ENCODE results near the gene MYO18B. TPM values are rescaled to one million over a fixed set of nuclear protein-coding genes. Genes with fewer than 3 reads are reported as not detected.

The MYO18B gene
- total RNA-seq, 1 donor from 2014 or later = 0.07 TPM

DNA sequence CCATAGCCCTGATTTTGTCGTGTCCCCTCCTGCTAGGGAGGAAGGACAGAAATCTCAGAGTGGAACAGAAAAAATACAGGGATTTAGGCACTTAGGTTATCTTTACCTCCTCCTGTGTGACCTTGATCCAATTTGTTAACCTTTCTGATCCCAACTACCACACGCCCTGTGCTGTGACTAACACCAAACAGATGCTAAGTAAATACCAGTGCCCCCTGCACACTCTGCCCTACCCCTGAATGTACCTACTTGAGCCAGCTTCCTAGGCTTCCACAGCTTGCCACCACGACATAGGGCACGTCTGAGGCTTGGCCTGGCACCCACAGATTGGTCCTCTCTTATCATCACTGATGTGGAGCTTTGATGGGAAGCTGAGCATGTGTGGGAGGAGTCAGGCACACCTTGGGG is 9.2 kb downstream of the MYO18B start:
- H3K4me3 Mint-ChIP-seq = no peak overlapping the region
- peaks cover 42% of the 10 kb centered on the region for H3K27me3 Mint-ChIP-seq (ENCODE audit: low read depth)

DNA sequence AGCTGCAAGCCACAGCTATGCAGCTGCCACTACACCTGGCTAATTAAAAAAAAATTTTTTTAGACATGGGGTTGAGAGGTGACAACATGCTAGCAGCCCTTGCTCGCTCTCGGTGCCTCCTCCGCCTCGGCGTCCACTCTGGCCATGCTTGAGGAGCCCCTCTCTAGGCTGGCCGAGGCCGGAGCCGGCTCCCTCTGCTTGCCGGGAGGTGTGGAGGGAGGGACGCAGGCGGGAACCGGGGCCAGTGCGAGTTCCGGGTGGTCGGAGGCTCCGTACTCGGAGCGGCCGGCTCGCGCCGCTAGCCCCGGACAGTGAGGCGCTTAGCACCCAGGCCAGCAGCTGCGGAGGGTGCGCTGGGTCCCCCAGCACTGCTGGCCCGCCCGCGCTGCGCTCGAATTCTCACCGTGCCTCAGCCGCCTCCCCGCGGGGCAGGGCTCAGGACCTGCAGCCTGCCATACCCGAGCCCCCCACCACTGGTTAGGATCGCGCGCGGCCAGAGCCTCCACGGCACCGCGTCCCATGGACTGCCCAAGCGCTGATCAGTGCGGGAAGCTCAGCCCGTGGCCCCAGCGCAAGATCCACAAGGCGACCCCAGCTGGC is 10.7 kb downstream of the MYO18B start:
- Mint-ChIP-seq H3K27me3 (ENCODE audit: low read depth) (peaks cover 35% of the 10 kb centered on the region), H3K4me3 (no peak overlapping the region), H3K27ac (no peak overlapping the region), H3K36me3 (no peaks in the 10 kb centered on the region), H3K4me1 (no peaks in the 10 kb centered on the region), H3K9me3 (no peaks in the 10 kb centered on the region)
- TF ChIP-seq, protein P1, sequence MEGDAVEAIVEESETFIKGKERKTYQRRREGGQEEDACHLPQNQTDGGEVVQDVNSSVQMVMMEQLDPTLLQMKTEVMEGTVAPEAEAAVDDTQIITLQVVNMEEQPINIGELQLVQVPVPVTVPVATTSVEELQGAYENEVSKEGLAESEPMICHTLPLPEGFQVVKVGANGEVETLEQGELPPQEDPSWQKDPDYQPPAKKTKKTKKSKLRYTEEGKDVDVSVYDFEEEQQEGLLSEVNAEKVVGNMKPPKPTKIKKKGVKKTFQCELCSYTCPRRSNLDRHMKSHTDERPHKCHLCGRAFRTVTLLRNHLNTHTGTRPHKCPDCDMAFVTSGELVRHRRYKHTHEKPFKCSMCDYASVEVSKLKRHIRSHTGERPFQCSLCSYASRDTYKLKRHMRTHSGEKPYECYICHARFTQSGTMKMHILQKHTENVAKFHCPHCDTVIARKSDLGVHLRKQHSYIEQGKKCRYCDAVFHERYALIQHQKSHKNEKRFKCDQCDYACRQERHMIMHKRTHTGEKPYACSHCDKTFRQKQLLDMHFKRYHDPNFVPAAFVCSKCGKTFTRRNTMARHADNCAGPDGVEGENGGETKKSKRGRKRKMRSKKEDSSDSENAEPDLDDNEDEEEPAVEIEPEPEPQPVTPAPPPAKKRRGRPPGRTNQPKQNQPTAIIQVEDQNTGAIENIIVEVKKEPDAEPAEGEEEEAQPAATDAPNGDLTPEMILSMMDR (IDR thresholded peaks at IDR 0.05; ENCODE audit: unreplicated experiment) = no peak
- DNase-seq (ENCODE audit: low spot score in 2 of 2, unreplicated experiment in 2 of 2) = no peak

More for the DNA sequence above, 9.2 kb downstream of the MYO18B start:
- Mint-ChIP-seq H3K36me3 (no peaks in the 10 kb centered on the region), H3K27ac (no peak overlapping the region), H3K9me3 (no peaks in the 10 kb centered on the region), H3K4me1 (no peaks in the 10 kb centered on the region)
- TF ChIP-seq, protein P1 (IDR thresholded peaks at IDR 0.05; ENCODE audit: unreplicated experiment) = no peak
- no peak for DNase-seq (ENCODE audit: low spot score in 2 of 2, unreplicated experiment in 2 of 2)

DNA sequence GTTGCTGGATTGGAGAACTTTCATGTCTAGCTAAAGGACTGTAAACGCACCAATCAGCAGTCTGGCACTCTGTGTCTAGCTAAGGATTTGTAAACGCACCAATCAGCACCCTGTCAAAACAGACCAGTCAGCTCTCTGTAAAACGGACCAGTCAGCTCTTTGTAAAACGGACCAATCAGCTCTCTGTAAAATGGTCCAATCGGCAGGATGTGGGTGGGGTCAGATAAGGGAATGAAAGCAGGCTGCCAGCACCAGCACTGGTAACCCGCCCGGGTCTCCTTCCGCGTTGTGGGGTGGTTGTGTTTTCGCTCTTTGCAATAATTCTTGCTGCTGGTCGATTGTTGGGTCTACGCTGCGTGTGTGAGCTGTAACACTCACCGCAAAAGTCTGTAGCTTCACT is 11.3 kb downstream of the MYO18B start:
- TF ChIP-seq, protein P1 (IDR thresholded peaks at IDR 0.05; ENCODE audit: unreplicated experiment) = no peak
- H3K4me1 Mint-ChIP-seq = no peaks in the 10 kb centered on the region
- H3K27ac Mint-ChIP-seq = no peak overlapping the region
- no peaks in the 10 kb centered on the region for H3K36me3 Mint-ChIP-seq
- H3K9me3 Mint-ChIP-seq = no peaks in the 10 kb centered on the region
- DNase-seq (ENCODE audit: low spot score in 2 of 2, unreplicated experiment in 2 of 2) = no peak
- H3K27me3 Mint-ChIP-seq (ENCODE audit: low read depth) = peaks cover 31% of the 10 kb centered on the region
- no peak overlapping the region for H3K4me3 Mint-ChIP-seq

DNA sequence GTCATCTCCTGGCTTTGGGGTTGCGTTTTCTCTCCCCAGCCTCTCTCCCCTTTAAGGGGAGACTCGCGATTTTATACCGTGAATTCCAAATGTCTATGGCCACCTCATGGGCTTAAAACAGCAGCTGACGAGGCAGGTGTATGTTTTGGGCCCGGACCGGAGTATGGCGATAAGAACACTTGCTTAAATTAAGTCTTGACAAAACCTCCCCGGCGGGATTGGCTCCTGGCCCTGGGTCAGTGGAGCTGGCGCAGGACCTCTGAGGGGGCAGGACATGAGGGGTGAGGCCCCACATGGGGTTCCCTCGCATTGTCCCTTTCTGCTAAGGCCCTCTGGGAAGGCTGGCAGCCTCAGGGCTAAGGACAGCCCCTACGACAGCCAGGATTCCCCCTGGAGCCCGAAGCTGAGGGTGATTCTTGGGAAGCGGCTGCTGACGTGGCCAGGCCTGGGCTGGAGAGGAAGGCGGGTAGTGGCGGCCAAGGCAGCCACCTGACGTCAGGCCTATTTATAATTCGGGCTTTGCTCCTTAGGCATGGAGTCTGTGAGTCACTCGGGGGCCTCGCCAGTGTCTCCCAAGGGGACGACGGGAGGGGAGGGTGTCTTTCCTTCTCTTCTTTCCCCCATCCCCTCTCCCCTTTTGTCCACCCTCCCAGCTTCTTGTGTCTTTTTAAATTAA is 12.7 kb downstream of the MYO18B start:
- Mint-ChIP-seq H3K27ac (no peak overlapping the region), H3K27me3 (ENCODE audit: low read depth) (peaks cover 17% of the 10 kb centered on the region), H3K36me3 (no peaks in the 10 kb centered on the region), H3K9me3 (no peaks in the 10 kb centered on the region), H3K4me3 (no peak overlapping the region), H3K4me1 (no peaks in the 10 kb centered on the region)
- TF ChIP-seq, protein P1 (IDR thresholded peaks at IDR 0.05; ENCODE audit: unreplicated experiment) = no peak
- DNase-seq (ENCODE audit: low spot score in 2 of 2, unreplicated experiment in 2 of 2) = no peak

- Mint-ChIP-seq H3K4me1 (peaks cover 5% of the 10 kb centered on the region), H3K36me3 (no peaks in the 10 kb centered on the region), H3K27ac (no peak overlapping the region), H3K4me3 (no peak overlapping the region), H3K27me3 (ENCODE audit: low read depth) (no peaks in the 10 kb centered on the region), H3K9me3 (no peaks in the 10 kb centered on the region)
- no peak for DNase-seq (ENCODE audit: low spot score in 2 of 2, unreplicated experiment in 2 of 2)
- TF ChIP-seq, protein P1 (IDR thresholded peaks at IDR 0.05; ENCODE audit: unreplicated experiment) = no peak
Measured at GRCh38 chr22:25757686-25758085, 15.7 kb downstream of the MYO18B start.

Data from mesothelial cell of epicardium (in vitro differentiated cells).